ENCODE measurements around the gene CRYGN.

CRYGN gene

GRCh38 chr7:151389096-151389767 lies 50.7 kb downstream of the CRYGN start:
- DNase-seq, result no peak

GRCh38 chr7:151388430-151388829 lies 51.5 kb downstream of the CRYGN start:
- DNase-seq, result no peak

- DNase-seq, result no peak
Observed at GRCh38 chr7:151388007-151388297, 52.0 kb downstream of the CRYGN start.

- DNase-seq, result no peak
Observed at GRCh38 chr7:151387161-151388006, 52.6 kb downstream of the CRYGN start.

GRCh38 chr7:151386301-151387160 lies 53.4 kb downstream of the CRYGN start:
- no peak for DNase-seq

GRCh38 chr7:151385626-151386300 lies 54.2 kb downstream of the CRYGN start:
- DNase-seq, result no peak

GRCh38 chr7:151384776-151385625 lies 54.9 kb downstream of the CRYGN start:
- DNase-seq, result no peak

GRCh38 chr7:151384352-151384697 lies 55.6 kb downstream of the CRYGN start:
- no peak for DNase-seq

- DNase-seq, result no peak
Observed at GRCh38 chr7:151383638-151384351, 56.1 kb downstream of the CRYGN start.

GRCh38 chr7:151382079-151382885 lies 57.7 kb downstream of the CRYGN start:
- DNase-seq, result peak; percentile 30

GRCh38 chr7:151381348-151382078 lies 58.4 kb downstream of the CRYGN start:
- peak; percentile 56 for DNase-seq

GRCh38 chr7:151381098-151381347 lies 58.9 kb downstream of the CRYGN start:
- DNase-seq, result no peak

- DNase-seq, result no peak
Observed at GRCh38 chr7:151380199-151381097, 59.5 kb downstream of the CRYGN start.

- DNase-seq, result no peak
Observed at GRCh38 chr7:151379534-151380198, 60.3 kb downstream of the CRYGN start.

- DNase-seq, result no peak
Observed at GRCh38 chr7:151379193-151379520, 60.8 kb downstream of the CRYGN start.
